ENCODE measurements around the gene VSTM2B.

The VSTM2B gene

GRCh38 chr19:29605653-29606419, 80.0 kb downstream of the VSTM2B start, which contains the start of gene POP4:
Gene POP4 (plus strand): TSS chr19:29606283. CDS start chr19:29606319, 36 bp downstream.
- peak; percentile 96 for DNase-seq

GRCh38 chr19:29606420-29606747, 80.6 kb downstream of the VSTM2B start:
- no peak for DNase-seq

GRCh38 chr19:29609636-29610035, 83.8 kb downstream of the VSTM2B start:
- no peak for DNase-seq

GRCh38 chr19:29610213-29610573, 84.4 kb downstream of the VSTM2B start:
- DNase-seq = no peak

- peak; percentile 75 for DNase-seq
Measured at GRCh38 chr19:29610574-29611271, 84.9 kb downstream of the VSTM2B start.

GRCh38 chr19:29612121-29612520, 86.3 kb downstream of the VSTM2B start:
- no peak for DNase-seq

- DNase-seq = no peak
Measured at GRCh38 chr19:29612801-29613595, 87.2 kb downstream of the VSTM2B start.

GRCh38 chr19:29614046-29614445, 88.3 kb downstream of the VSTM2B start:
- DNase-seq = no peak
